Measurements from ENCODE around the gene MRPL37. TPM values are rescaled to one million over a fixed set of nuclear protein-coding genes. Genes with fewer than 3 reads are reported as not detected.

Gene MRPL37
- total and polyA plus RNA-seq, 2 of the 4 experiments (the other 2 are of a cell fraction) = 42.8 to 132 TPM

DNA sequence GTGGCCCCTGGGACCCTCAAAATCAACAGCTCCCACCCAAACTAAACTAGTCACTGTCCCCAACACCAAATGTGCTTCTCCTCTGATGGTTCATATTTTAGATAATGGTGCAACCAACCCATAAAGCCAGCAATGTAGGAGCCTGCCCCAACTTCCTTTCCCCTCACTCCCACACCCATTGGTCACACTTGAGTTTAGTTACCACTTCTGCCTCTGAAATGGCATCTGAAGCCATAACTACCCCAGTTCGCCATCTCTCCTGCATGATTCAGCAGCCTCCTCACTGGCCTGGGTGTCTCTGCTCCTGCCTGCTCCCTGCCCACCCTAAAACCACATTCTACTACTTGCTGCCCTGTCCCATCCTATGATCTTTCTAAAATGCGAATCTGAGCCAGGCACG lies 43.8 kb upstream of the MRPL37 start:
- Histone ChIP-seq H4K91ac (ENCODE audit: insufficient read depth, low read depth, low read length) (no peak overlapping the region), H3K4ac (ENCODE audit: low read depth, low read length) (no peak overlapping the region), H2AK9ac (replicated peaks; ENCODE audit: low read depth, low read length, poor library complexity) (no peak overlapping the region), H4K5ac (ENCODE audit: low read depth, low read length) (no peak overlapping the region), H2AK5ac (ENCODE audit: low read depth, low read length) (no peak overlapping the region), H2BK20ac (ENCODE audit: low read depth, low read length) (no peak overlapping the region), H3K36me3 (ENCODE audit: control insufficient read depth, insufficient read depth, low read length) (no peaks in the 10 kb centered on the region), H3K4me3 (ENCODE audit: insufficient read depth, low read depth, low read length) (no peak overlapping the region), H3K56ac (ENCODE audit: extremely low read depth, insufficient read depth, low read length) (no peak overlapping the region), H3K4me1 (ENCODE audit: control insufficient read depth, insufficient read depth, low read length) (peaks cover 6% of the 10 kb centered on the region), H3K9ac (ENCODE audit: low read depth, low read length) (no peak overlapping the region), H3K9me3 (ENCODE audit: control insufficient read depth, insufficient read depth, low read length) (no peaks in the 10 kb centered on the region), H2BK120ac (ENCODE audit: low read depth, low read length) (no peak overlapping the region), H3K4me2 (ENCODE audit: low read depth, low read length) (no peak overlapping the region), H3K9me1 (ENCODE audit: insufficient read depth, low read length) (peaks cover 6% of the 10 kb centered on the region; the same call in 1 of the 2 replicates), H3K18ac (ENCODE audit: low read depth, low read length) (no peak overlapping the region), H3K23ac (ENCODE audit: low read depth, low read length) (no peak overlapping the region), H4K20me1 (ENCODE audit: insufficient read depth, low read length) (no peaks in the 10 kb centered on the region), H3K79me1 (ENCODE audit: low read depth in 1 of 2, low read length in 2 of 2) (no peaks in the 10 kb centered on the region), H4K8ac (ENCODE audit: low read depth in 2 of 2, low read length in 2 of 2) (no peak overlapping the region), H3K14ac (replicated peaks; ENCODE audit: low read depth, low read length) (no peak overlapping the region), H2BK5ac (ENCODE audit: low read depth, low read length, poor library complexity, severe bottlenecking) (no peak overlapping the region), H3K27ac (ENCODE audit: insufficient read depth, low read length) (no peak overlapping the region), H2BK15ac (ENCODE audit: low read depth, low read length) (no peak overlapping the region), H2AFZ (replicated peaks; ENCODE audit: low read length, poor library complexity) (no peak overlapping the region), H3K27me3 (ENCODE audit: control insufficient read depth, insufficient read depth, low read length) (peaks cover 2% of the 10 kb centered on the region; the same call in 1 of the 2 replicates)
- dilution Hi-C loops (cut with HindIII; ENCODE audit: low sequenced_read_pairs, unreplicated experiment) (no loop called here), intact Hi-C loops (cut with micrococcal nuclease) (no loop called here), in situ Hi-C loops (cut with MboI; ENCODE audit: low sequenced_read_pairs) (no loop called here)
- ATAC-seq (ENCODE audit: low read depth) = no peak
- DNase-seq = no peak
- no peak for TF ChIP-seq NFE2L2 (IDR thresholded peaks at IDR 0.05; ENCODE audit: low read depth, low read length)
- TF ChIP-seq MXI1 (IDR thresholded peaks at IDR 0.05; ENCODE audit: borderline replicate concordance, low read depth, low read length) = no peak
- no peak for TF ChIP-seq POLR2A (IDR thresholded peaks at IDR 0.05; ENCODE audit: low read depth, low read length)
- TF ChIP-seq FOS (IDR thresholded peaks at IDR 0.05; ENCODE audit: low read depth, low read length) = no peak
- no peak for TF ChIP-seq MAZ (IDR thresholded peaks at IDR 0.05; ENCODE audit: borderline replicate concordance, low read depth, low read length)
- TF ChIP-seq, protein P1, sequence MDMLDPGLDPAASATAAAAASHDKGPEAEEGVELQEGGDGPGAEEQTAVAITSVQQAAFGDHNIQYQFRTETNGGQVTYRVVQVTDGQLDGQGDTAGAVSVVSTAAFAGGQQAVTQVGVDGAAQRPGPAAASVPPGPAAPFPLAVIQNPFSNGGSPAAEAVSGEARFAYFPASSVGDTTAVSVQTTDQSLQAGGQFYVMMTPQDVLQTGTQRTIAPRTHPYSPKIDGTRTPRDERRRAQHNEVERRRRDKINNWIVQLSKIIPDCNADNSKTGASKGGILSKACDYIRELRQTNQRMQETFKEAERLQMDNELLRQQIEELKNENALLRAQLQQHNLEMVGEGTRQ (IDR thresholded peaks at IDR 0.05; ENCODE audit: low read depth, low read length) = no peak
- no peak for TF ChIP-seq CEBPB (IDR thresholded peaks at IDR 0.05; ENCODE audit: low read depth, low read length)
- no CpG with 5 or more reads among the region's 3 CpGs for WGBS, 2 experiments (ENCODE audit: extremely low coverage in 2 of 2, insufficient read length in 1 of 2)
- no TSS peak for BruUV-seq (replicated peaks)
- ChIA-PET CTCF (no interaction called here), POLR2A (ENCODE audit: unreplicated experiment) (no interaction called here)

Data from IMR-90 (cell line).